ENCODE results near the gene ALOX5AP. TPM values are rescaled to one million over a fixed set of nuclear protein-coding genes. Genes with fewer than 3 reads are reported as not detected.
A peak's percentile ranks its signal among the peaks of the same experiment; 100 is the strongest.

Gene ALOX5AP
- total and polyA plus RNA-seq, 7 donors, result 2.5 to 12.2 (median 5.2) TPM

- ATAC-seq (no peak), DNase-seq (no peak)
- Histone ChIP-seq H3K4me1 (no peaks in the 10 kb centered on the region), H3K36me3 (ENCODE audit: insufficient read depth in 1 of 2, low read depth in 1 of 2) (no peaks in the 10 kb centered on the region), H3K27me3 (ENCODE audit: insufficient read depth in 3 of 3, low read length in 2 of 3) (no peaks in the 10 kb centered on the region), H3K4me3 (peak overlapping the region; percentile 2), H3K9me3 (no peaks in the 10 kb centered on the region), H3K27ac (no peak overlapping the region)
- TF ChIP-seq CTCF (IDR thresholded peaks at IDR 0.05), result no peak
- intact Hi-C loops (cut with DNase I), result no loop called here
- 40 to 50% (median 49%) methylated on average over 7 of the region's 7 CpGs for WGBS, 3 donors
Measured at GRCh38 chr13:30697996-30698401, 37.3 kb upstream of the ALOX5AP start.

GRCh38 chr13:30698488-30699005 lies 36.8 kb upstream of the ALOX5AP start:
- Histone ChIP-seq H3K9me3 (no peaks in the 10 kb centered on the region), H3K27ac (no peak overlapping the region), H3K4me3 (no peak overlapping the region), H3K27me3 (ENCODE audit: insufficient read depth in 3 of 3, low read length in 2 of 3) (no peaks in the 10 kb centered on the region), H3K4me1 (no peaks in the 10 kb centered on the region), H3K36me3 (ENCODE audit: insufficient read depth in 1 of 2, low read depth in 1 of 2) (no peaks in the 10 kb centered on the region)
- DNase-seq (no peak), ATAC-seq (no peak)
- WGBS, 3 donors, result 84 to 89% (median 88%) methylated on average over 15 of the region's 15 CpGs
- TF ChIP-seq CTCF (IDR thresholded peaks at IDR 0.05), result no peak
- intact Hi-C loops (cut with DNase I), result no loop called here

- DNase-seq, result no peak
- H3K36me3 ChIP-seq (ENCODE audit: insufficient read depth in 1 of 2, low read depth in 1 of 2), result no peaks in the 10 kb centered on the region
- H3K4me1 ChIP-seq, result peaks cover 7% of the 10 kb centered on the region
- WGBS, 3 donors, result 69 to 71% (median 70%) methylated on average over 5 of the region's 5 CpGs
- intact Hi-C loops (cut with DNase I), result no loop called here
- H3K27ac ChIP-seq, result no peak overlapping the region
- H3K9me3 ChIP-seq, result no peaks in the 10 kb centered on the region
- TF ChIP-seq CTCF (IDR thresholded peaks at IDR 0.05), result no peak
- ATAC-seq, result no peak
- H3K27me3 ChIP-seq (ENCODE audit: insufficient read depth in 3 of 3, low read length in 2 of 3), result no peaks in the 10 kb centered on the region
- no peak overlapping the region for H3K4me3 ChIP-seq
Measured at GRCh38 chr13:30700364-30700763, 35.0 kb upstream of the ALOX5AP start.

GRCh38 chr13:30702006-30702405 lies 33.3 kb upstream of the ALOX5AP start:
- H3K27ac ChIP-seq, result no peak overlapping the region
- no peaks in the 10 kb centered on the region for H3K36me3 ChIP-seq (ENCODE audit: insufficient read depth in 1 of 2, low read depth in 1 of 2)
- H3K4me1 ChIP-seq, result peaks cover 7% of the 10 kb centered on the region
- 93 to 97% (median 95%) methylated on average over 4 of the region's 4 CpGs for WGBS, 3 donors
- no peak overlapping the region for H3K4me3 ChIP-seq
- ATAC-seq (no peak), DNase-seq (no peak)
- intact Hi-C loops (cut with DNase I), result no loop called here
- no peaks in the 10 kb centered on the region for H3K27me3 ChIP-seq (ENCODE audit: insufficient read depth in 3 of 3, low read length in 2 of 3)
- no peaks in the 10 kb centered on the region for H3K9me3 ChIP-seq
- no peak for TF ChIP-seq CTCF (IDR thresholded peaks at IDR 0.05)

- H3K4me3 ChIP-seq, result no peak overlapping the region
- WGBS, 3 donors, result 21 to 36% (median 22%) methylated on average over 6 of the region's 6 CpGs
- no peaks in the 10 kb centered on the region for H3K36me3 ChIP-seq (ENCODE audit: insufficient read depth in 1 of 2, low read depth in 1 of 2)
- no peaks in the 10 kb centered on the region for H3K27me3 ChIP-seq (ENCODE audit: insufficient read depth in 3 of 3, low read length in 2 of 3)
- intact Hi-C loops (cut with DNase I), result no loop called here
- no peak for TF ChIP-seq CTCF (IDR thresholded peaks at IDR 0.05)
- no peak overlapping the region for H3K27ac ChIP-seq
- ATAC-seq (peak in 1 of 4 donors; percentile 45), DNase-seq (no peak)
- H3K9me3 ChIP-seq, result no peaks in the 10 kb centered on the region
- H3K4me1 ChIP-seq, result peaks cover 7% of the 10 kb centered on the region
Measured at GRCh38 chr13:30704596-30704995, 30.7 kb upstream of the ALOX5AP start.

Data from psoas muscle (tissue), 8 donors.